CD4-positive, alpha-beta memory T cell (primary cell): ENCODE measurements around the gene GALNT13. TPM values are rescaled to one million over a fixed set of nuclear protein-coding genes. Genes with fewer than 3 reads are reported as not detected.

Experiments
- CTCF ChIA-PET: fragments of 350-600 bp; sonication (Branson Sonifier 250); formaldehyde crosslinking; loops from one replicate; lab custom pipeline; 2021; ENCODE audit warnings: inconsistent platforms; ENCODE audit not compliant: partially characterized antibody; lab: Charles Lee
- POLR2A ChIA-PET: fragments of 350-600 bp; sonication (Branson Sonifier 250); formaldehyde crosslinking; loops from one replicate; lab custom pipeline; 2021; ENCODE audit not compliant: partially characterized antibody; lab: Charles Lee
- DNase-seq, 5 donors: peaks; one replicate each; pipeline versions ENCODE4 v3.0.0 to v3.0.0-alpha.2; 2020 to 2022; ENCODE audit warnings: mixed read lengths in 1 of 5
- H3K27ac ChIP-seq: one replicate; pipeline ENCODE4 v1.7.0; 2013; ENCODE audit warnings: low read depth, low read length
- H3K27me3 ChIP-seq: 2 replicates; pipeline ENCODE4 v1.7.0; 2013; ENCODE audit warnings: mild to moderate bottlenecking, low read length, moderate library complexity; ENCODE audit not compliant: insufficient read depth
- H3K36me3 ChIP-seq: 2 replicates; pipeline ENCODE4 v1.7.0; 2013; ENCODE audit warnings: mild to moderate bottlenecking, low read length, moderate library complexity; ENCODE audit not compliant: insufficient read depth
- H3K4me1 ChIP-seq: 2 replicates; pipeline ENCODE4 v1.7.0; 2013; ENCODE audit warnings: mild to moderate bottlenecking, low read length, moderate library complexity; ENCODE audit not compliant: insufficient read depth
- H3K4me3 ChIP-seq, 2 donors: one replicate each; pipeline ENCODE4 v1.7.0; 2013; ENCODE audit warnings: low read length in 2 of 2, mild to moderate bottlenecking in 1 of 2
- H3K9me3 ChIP-seq, 2 donors: one replicate each; pipeline ENCODE4 v1.7.0; 2013; ENCODE audit warnings: low read length in 2 of 2, control low read depth in 1 of 2; ENCODE audit not compliant: control insufficient read depth in 1 of 2
- H3K27ac Mint-ChIP-seq, 7 donors: one replicate each; pipeline ENCODE4 v1.8.0; 2020 to 2021; ENCODE audit warnings: mixed read lengths in 7 of 7, mild to moderate bottlenecking in 6 of 7, inconsistent platforms in 3 of 7, moderate library complexity in 3 of 7
- H3K27me3 Mint-ChIP-seq, 2 donors: one replicate each; pipeline ENCODE4 v1.8.0; 2020 to 2021; ENCODE audit warnings: mixed read lengths in 2 of 2
- H3K36me3 Mint-ChIP-seq, 2 donors: one replicate each; pipeline ENCODE4 v1.8.0; 2020 to 2021; ENCODE audit warnings: mixed read lengths in 2 of 2, inconsistent platforms in 1 of 2, mild to moderate bottlenecking in 1 of 2
- H3K4me1 Mint-ChIP-seq, 4 donors: one replicate each; pipeline ENCODE4 v1.8.0; 2020 to 2021; ENCODE audit warnings: mixed read lengths in 4 of 4, mild to moderate bottlenecking in 1 of 4
- H3K4me3 Mint-ChIP-seq, 8 donors: one replicate each; pipeline ENCODE4 v1.8.0; 2020 to 2021; ENCODE audit warnings: mixed read lengths in 8 of 8, mild to moderate bottlenecking in 7 of 8, moderate library complexity in 6 of 8, inconsistent platforms in 3 of 8
- H3K9me3 Mint-ChIP-seq, 8 donors: one replicate each; pipeline ENCODE4 v1.8.0; 2020 to 2021; ENCODE audit warnings: mixed read lengths in 8 of 8, mild to moderate bottlenecking in 5 of 8, inconsistent platforms in 3 of 8, moderate library complexity in 1 of 8
- intact Hi-C: fragments of 100-400 bp; cut with micrococcal nuclease; formaldehyde crosslinking; loops from one replicate; pipeline ENCODE4 v1.15.1; 2023
- polyA plus RNA-seq, 2 donors: library from polyadenylated mRNA; unstranded; fragments of 300-500 nt; fragmentation: Illumina TruSeq; gene quantifications; one replicate each; pipeline ENCODE4 v1.2.3, GENCODE V29; 2021
- total RNA-seq, 2 experiments: library from RNA; stranded (reverse); gene quantifications; one replicate each; pipeline ENCODE4 v1.2.3, GENCODE V29; 2021

GALNT13 gene
- total and polyA plus RNA-seq, 4 experiments from 2014 or later: 0.79 TPM; not detected in 3

DNA sequence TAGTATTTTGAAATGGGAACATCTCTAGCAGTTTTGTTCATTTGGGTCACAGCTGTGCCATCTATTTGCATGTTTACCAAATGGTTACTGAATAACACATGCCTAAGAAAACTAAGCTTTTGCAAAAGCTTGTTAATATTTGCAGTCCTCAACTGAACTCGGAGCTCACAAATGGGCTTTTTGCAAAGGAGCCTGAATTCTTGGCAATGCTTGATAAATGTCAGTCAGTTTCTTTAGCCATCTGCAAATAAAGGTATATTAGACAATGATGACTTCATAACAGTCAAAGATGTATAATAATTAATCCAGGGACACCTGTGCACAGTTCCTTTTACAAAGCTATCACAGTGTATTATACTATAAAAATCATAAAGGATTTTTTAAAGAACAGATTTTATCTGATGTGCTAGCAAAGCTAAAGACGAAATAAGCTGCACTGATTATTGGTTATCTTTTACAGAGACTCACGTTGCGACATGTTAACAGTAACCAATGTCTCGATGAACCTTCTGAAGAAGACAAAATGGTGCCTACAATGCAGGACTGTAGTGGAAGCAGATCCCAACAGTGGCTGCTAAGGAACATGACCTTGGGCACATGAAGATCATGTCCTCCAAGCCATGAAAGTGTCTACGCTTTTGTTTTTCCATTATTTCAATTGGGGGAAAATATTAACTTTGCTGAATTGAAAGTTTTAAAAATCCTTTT, 578.4 kb downstream of the GALNT13 start:
- Histone ChIP-seq H3K4me1 (no peaks in the 10 kb centered on the region), H3K36me3 (no peaks in the 10 kb centered on the region), H3K4me3 (no peak overlapping the region), H3K9me3 (no peaks in the 10 kb centered on the region), H3K27me3 (no peaks in the 10 kb centered on the region), H3K27ac (no peak overlapping the region)
- DNase-seq: no peak
- H3K4me1 Mint-ChIP-seq: peaks cover 0 to 4% (median under 1%) of the 10 kb centered on the region in 4 donors
- intact Hi-C loops: no loop called here
- H3K36me3 Mint-ChIP-seq: no peaks in the 10 kb centered on the region
- H3K27me3 Mint-ChIP-seq: no peaks in the 10 kb centered on the region
- POLR2A ChIA-PET: no interaction called here
- no peak overlapping the region for H3K4me3 Mint-ChIP-seq
- peaks cover 0 to 2% (median 0%) of the 10 kb centered on the region in 8 donors for H3K9me3 Mint-ChIP-seq
- no peak overlapping the region for H3K27ac Mint-ChIP-seq
- CTCF ChIA-PET: no interaction called here

DNA sequence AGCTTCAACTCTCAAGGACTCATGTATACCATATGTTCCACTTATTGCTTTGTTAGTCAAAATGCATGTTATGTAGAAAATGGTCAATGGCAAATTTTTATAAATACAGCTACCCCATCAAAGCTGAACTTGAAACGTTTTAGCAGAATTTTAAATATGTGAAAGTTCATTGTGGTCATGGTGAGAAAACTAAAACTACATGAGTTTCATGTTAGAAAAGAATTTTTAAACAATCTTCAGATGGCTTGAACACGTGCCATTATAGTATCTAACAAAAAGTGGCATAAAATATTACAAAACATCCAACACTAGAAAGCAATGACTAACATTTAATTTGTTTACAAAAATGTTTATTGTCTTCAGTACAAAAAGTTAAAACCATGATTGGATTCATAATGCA, 580.7 kb downstream of the GALNT13 start:
- H3K27me3 ChIP-seq: no peaks in the 10 kb centered on the region
- Mint-ChIP-seq H3K36me3 (no peaks in the 10 kb centered on the region), H3K4me1 (peaks cover 0 to 4% (median 1%) of the 10 kb centered on the region in 4 donors), H3K4me3 (no peak overlapping the region), H3K27me3 (no peaks in the 10 kb centered on the region), H3K27ac (no peak overlapping the region), H3K9me3 (peaks cover 0 to 2% (median 0%) of the 10 kb centered on the region in 8 donors)
- H3K36me3 ChIP-seq: no peaks in the 10 kb centered on the region
- POLR2A ChIA-PET: no interaction called here
- no peak for DNase-seq
- H3K9me3 ChIP-seq: no peaks in the 10 kb centered on the region
- intact Hi-C loops: no loop called here
- no peak overlapping the region for H3K4me3 ChIP-seq
- no peak overlapping the region for H3K27ac ChIP-seq
- CTCF ChIA-PET: no interaction called here
- H3K4me1 ChIP-seq: no peaks in the 10 kb centered on the region

DNA sequence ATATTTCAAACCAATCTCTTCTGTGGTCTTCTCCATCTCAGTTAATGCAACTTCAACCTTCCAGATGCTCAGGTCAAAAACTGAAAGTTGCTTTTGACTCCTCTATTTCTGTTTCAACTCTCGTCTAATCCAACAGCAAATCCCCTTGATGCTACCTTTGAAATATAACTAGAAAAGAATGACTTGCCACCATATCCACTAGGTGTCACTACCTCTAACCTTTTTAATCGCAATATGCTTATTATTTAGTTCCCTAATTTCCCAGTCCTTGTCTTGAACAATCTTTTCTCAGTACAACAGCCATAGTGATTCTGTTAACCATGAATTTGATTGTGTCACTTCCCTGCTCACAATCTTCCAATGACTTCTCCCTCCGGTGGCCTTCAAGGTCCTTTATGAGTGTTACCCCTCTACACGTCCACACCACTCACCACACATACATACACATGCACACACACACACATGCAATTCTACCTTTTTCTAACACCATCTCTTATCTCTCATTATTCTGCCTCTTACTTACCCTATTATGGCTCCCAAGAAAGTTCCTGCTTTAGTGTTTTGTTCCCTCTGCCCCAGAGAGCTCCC, 581.3 kb downstream of the GALNT13 start:
- H3K4me3 Mint-ChIP-seq: no peak overlapping the region
- H3K4me3 ChIP-seq: no peak overlapping the region
- DNase-seq: no peak
- no peaks in the 10 kb centered on the region for H3K27me3 Mint-ChIP-seq
- no peaks in the 10 kb centered on the region for H3K36me3 Mint-ChIP-seq
- intact Hi-C loops: no loop called here
- H3K9me3 Mint-ChIP-seq: peaks cover 0 to 3% (median 0%) of the 10 kb centered on the region in 8 donors
- H3K9me3 ChIP-seq: no peaks in the 10 kb centered on the region
- no peak overlapping the region for H3K27ac Mint-ChIP-seq
- H3K27ac ChIP-seq: no peak overlapping the region
- peaks cover 0 to 4% (median 1%) of the 10 kb centered on the region in 4 donors for H3K4me1 Mint-ChIP-seq
- H3K27me3 ChIP-seq: no peaks in the 10 kb centered on the region
- H3K4me1 ChIP-seq: no peaks in the 10 kb centered on the region
- H3K36me3 ChIP-seq: no peaks in the 10 kb centered on the region
- CTCF ChIA-PET: no interaction called here
- POLR2A ChIA-PET: no interaction called here

DNA sequence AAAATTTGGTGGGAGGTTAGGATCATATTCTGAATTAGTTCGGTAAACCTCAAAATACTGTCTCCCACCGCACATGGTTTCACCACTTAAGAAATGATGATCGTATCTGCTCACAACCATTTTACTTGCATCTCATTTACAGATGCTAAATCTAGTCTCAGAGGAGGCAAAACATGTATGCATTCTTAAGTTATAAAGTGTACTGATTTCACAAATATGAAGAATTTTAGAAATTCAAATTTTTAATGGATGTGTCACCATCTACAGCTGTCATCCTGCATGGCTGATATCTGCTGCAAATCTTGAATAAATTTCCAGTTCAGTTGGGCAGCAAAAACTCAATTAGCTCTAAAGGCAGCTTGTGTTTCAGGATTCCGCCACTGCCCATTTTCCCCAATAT, 583.4 kb downstream of the GALNT13 start:
- Mint-ChIP-seq H3K4me1 (peaks cover 0 to 4% (median 1%) of the 10 kb centered on the region in 4 donors), H3K27me3 (no peaks in the 10 kb centered on the region), H3K4me3 (no peak overlapping the region), H3K9me3 (peaks cover 0 to 7% (median 0%) of the 10 kb centered on the region in 8 donors), H3K36me3 (no peaks in the 10 kb centered on the region), H3K27ac (no peak overlapping the region)
- Histone ChIP-seq H3K4me3 (no peak overlapping the region), H3K9me3 (no peaks in the 10 kb centered on the region), H3K4me1 (no peaks in the 10 kb centered on the region), H3K27me3 (no peaks in the 10 kb centered on the region), H3K27ac (no peak overlapping the region), H3K36me3 (no peaks in the 10 kb centered on the region)
- intact Hi-C loops: no loop called here
- DNase-seq: no peak
- CTCF ChIA-PET: no interaction called here
- POLR2A ChIA-PET: no interaction called here

DNA sequence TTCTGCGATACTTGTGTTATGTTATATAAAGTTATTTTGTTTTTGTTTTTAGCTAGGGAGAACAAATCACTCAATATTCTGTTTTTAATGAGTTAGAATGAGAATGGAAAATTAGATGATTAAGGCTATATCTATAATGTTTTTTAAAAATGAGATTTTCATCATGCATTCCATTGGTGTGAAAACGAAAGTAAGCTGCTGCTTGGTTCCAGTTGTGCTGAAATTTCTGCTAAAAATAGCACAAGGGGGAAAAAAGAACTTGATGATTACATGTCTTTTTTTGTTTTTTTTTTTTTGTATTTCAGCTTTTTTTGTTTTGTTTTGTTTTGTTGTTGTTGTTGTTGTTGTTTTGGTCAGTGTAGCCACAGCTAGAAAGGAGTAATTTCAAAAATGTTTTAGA, 584.1 kb downstream of the GALNT13 start:
- Mint-ChIP-seq H3K9me3 (peaks cover 0 to 7% (median 0%) of the 10 kb centered on the region in 8 donors), H3K27me3 (no peaks in the 10 kb centered on the region), H3K27ac (no peak overlapping the region), H3K36me3 (no peaks in the 10 kb centered on the region), H3K4me3 (no peak overlapping the region), H3K4me1 (peaks cover 0 to 4% (median 1%) of the 10 kb centered on the region in 4 donors)
- Histone ChIP-seq H3K27ac (no peak overlapping the region), H3K27me3 (no peaks in the 10 kb centered on the region), H3K9me3 (no peaks in the 10 kb centered on the region), H3K4me3 (no peak overlapping the region), H3K36me3 (no peaks in the 10 kb centered on the region), H3K4me1 (no peaks in the 10 kb centered on the region)
- CTCF ChIA-PET: no interaction called here
- no peak for DNase-seq
- intact Hi-C loops: no loop called here
- POLR2A ChIA-PET: no interaction called here

DNA sequence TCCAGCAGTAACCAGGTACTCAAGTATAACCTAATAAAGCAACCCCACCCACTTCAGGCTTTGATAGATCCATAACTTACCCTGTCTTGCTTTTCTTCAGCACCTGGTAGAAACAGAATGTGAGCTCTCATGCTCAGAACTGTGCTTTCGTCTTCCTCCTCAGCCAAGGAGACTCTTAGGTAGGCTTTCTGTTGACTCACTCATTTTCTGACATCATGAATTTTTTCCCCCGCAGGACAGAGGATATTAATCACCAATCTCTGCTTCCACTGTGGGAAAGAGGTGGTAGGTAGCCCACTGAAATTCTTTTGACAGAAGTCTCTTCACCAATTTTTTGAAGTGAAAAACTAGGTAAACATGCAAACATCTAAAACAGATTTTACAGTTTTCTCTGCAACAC, 585.6 kb downstream of the GALNT13 start:
- H3K4me3 ChIP-seq: no peak overlapping the region
- H3K27me3 Mint-ChIP-seq: no peaks in the 10 kb centered on the region
- no peak for DNase-seq
- no peaks in the 10 kb centered on the region for H3K36me3 ChIP-seq
- no peaks in the 10 kb centered on the region for H3K36me3 Mint-ChIP-seq
- no peak overlapping the region for H3K27ac ChIP-seq
- H3K4me1 Mint-ChIP-seq: peaks cover 0 to 4% (median 1%) of the 10 kb centered on the region in 4 donors
- intact Hi-C loops: no loop called here
- H3K27me3 ChIP-seq: no peaks in the 10 kb centered on the region
- CTCF ChIA-PET: no interaction called here
- H3K9me3 ChIP-seq: no peaks in the 10 kb centered on the region
- H3K4me1 ChIP-seq: no peaks in the 10 kb centered on the region
- H3K27ac Mint-ChIP-seq: no peak overlapping the region
- peaks cover 0 to 7% (median 0%) of the 10 kb centered on the region in 8 donors for H3K9me3 Mint-ChIP-seq
- POLR2A ChIA-PET: no interaction called here
- H3K4me3 Mint-ChIP-seq: no peak overlapping the region

DNA sequence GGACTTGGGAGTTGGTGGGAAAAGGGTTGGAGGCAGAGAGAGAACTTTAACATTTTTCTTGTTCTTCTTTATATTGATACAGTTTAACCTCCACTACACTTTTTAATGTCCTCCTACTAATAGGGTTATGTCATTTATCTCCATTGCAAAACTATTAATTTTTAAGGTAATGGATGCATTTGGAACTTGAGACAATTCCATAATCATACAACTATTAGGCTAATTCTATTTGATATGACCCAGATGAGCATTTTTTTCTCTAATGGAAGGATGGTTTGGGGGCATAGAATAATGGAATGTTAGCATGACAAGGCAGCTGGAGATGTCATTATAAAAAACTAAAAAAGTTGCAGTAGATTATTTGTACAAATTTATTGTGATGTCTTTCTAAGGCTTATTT, 587.6 kb downstream of the GALNT13 start:
- Mint-ChIP-seq H3K27me3 (no peaks in the 10 kb centered on the region), H3K36me3 (no peaks in the 10 kb centered on the region), H3K27ac (no peak overlapping the region), H3K9me3 (peaks cover 0 to 6% (median 0%) of the 10 kb centered on the region in 8 donors), H3K4me3 (no peak overlapping the region), H3K4me1 (peaks cover 0 to 1% (median 0%) of the 10 kb centered on the region in 4 donors)
- Histone ChIP-seq H3K4me1 (no peaks in the 10 kb centered on the region), H3K27ac (no peak overlapping the region), H3K4me3 (no peak overlapping the region), H3K36me3 (no peaks in the 10 kb centered on the region), H3K27me3 (no peaks in the 10 kb centered on the region), H3K9me3 (no peaks in the 10 kb centered on the region)
- ChIA-PET CTCF (no interaction called here), POLR2A (no interaction called here)
- intact Hi-C loops: no loop called here
- no peak for DNase-seq
